ENCODE results near the gene ETV1. TPM values are rescaled to one million over a fixed set of nuclear protein-coding genes. Genes with fewer than 3 reads are reported as not detected.

ETV1 gene
- total and polyA plus RNA-seq, 2 of the 4 experiments (the other 2 are of a cell fraction) = 8.6 to 21.1 TPM

GRCh38 chr7:13841284-13841683, 148.2 kb downstream of the ETV1 start:
- Histone ChIP-seq H2BK15ac (ENCODE audit: low read depth, low read length) (no peak overlapping the region; the same call in 2 of the 3 replicates), H3K18ac (ENCODE audit: low read depth, low read length) (no peak overlapping the region), H3K4me3 (ENCODE audit: insufficient read depth, low read depth, low read length) (no peak overlapping the region), H4K20me1 (ENCODE audit: insufficient read depth, low read length) (no peaks in the 10 kb centered on the region), H2AK9ac (replicated peaks; ENCODE audit: low read depth, low read length, poor library complexity) (no peak overlapping the region), H3K4me2 (ENCODE audit: low read depth, low read length) (no peak overlapping the region), H3K27ac (ENCODE audit: insufficient read depth, low read length) (no peak overlapping the region), H2AFZ (replicated peaks; ENCODE audit: low read length, poor library complexity) (no peak overlapping the region), H3K9me3 (ENCODE audit: control insufficient read depth, insufficient read depth, low read length) (no peaks in the 10 kb centered on the region), H3K23ac (ENCODE audit: low read depth, low read length) (no peak overlapping the region), H3K56ac (ENCODE audit: extremely low read depth, insufficient read depth, low read length) (no peak overlapping the region), H2BK120ac (ENCODE audit: low read depth, low read length) (no peak overlapping the region), H3K27me3 (ENCODE audit: control insufficient read depth, insufficient read depth, low read length) (no peaks in the 10 kb centered on the region), H2BK20ac (ENCODE audit: low read depth, low read length) (no peak overlapping the region), H4K5ac (ENCODE audit: low read depth, low read length) (no peak overlapping the region), H4K8ac (ENCODE audit: low read depth in 2 of 2, low read length in 2 of 2) (no peak overlapping the region), H3K79me1 (ENCODE audit: low read depth in 1 of 2, low read length in 2 of 2) (no peaks in the 10 kb centered on the region), H3K9me1 (ENCODE audit: insufficient read depth, low read length) (no peaks in the 10 kb centered on the region), H3K14ac (replicated peaks; ENCODE audit: low read depth, low read length) (no peak overlapping the region), H2AK5ac (ENCODE audit: low read depth, low read length) (no peak overlapping the region), H3K4ac (ENCODE audit: low read depth, low read length) (no peak overlapping the region), H3K4me1 (ENCODE audit: control insufficient read depth, insufficient read depth, low read length) (no peaks in the 10 kb centered on the region), H3K9ac (ENCODE audit: low read depth, low read length) (no peak overlapping the region), H2BK5ac (ENCODE audit: low read depth, low read length, poor library complexity, severe bottlenecking) (no peak overlapping the region), H3K36me3 (ENCODE audit: control insufficient read depth, insufficient read depth, low read length) (no peaks in the 10 kb centered on the region), H4K91ac (ENCODE audit: insufficient read depth, low read depth, low read length) (no peak overlapping the region)
- BruUV-seq (replicated peaks) = no TSS peak
- TF ChIP-seq MAFK (IDR thresholded peaks at IDR 0.05; ENCODE audit: low read depth, low read length) (no peak), POLR2A (IDR thresholded peaks at IDR 0.05; ENCODE audit: low read depth, low read length) (no peak), MXI1 (IDR thresholded peaks at IDR 0.05; ENCODE audit: borderline replicate concordance, low read depth, low read length) (no peak), CEBPB (IDR thresholded peaks at IDR 0.05; ENCODE audit: low read depth, low read length) (peak; percentile 49)
- DNase-seq (no peak), ATAC-seq (ENCODE audit: low read depth) (no peak)
- CTCF ChIA-PET = no interaction called here
- intact Hi-C loops (cut with micrococcal nuclease) (no loop called here), in situ Hi-C loops (cut with MboI; ENCODE audit: low sequenced_read_pairs) (no loop called here), dilution Hi-C loops (cut with HindIII; ENCODE audit: low sequenced_read_pairs, unreplicated experiment) (no loop called here)
- no CpG with 5 or more reads among the region's 2 CpGs for WGBS, 2 experiments (ENCODE audit: extremely low coverage in 2 of 2, insufficient read length in 1 of 2)
- POLR2A ChIA-PET (ENCODE audit: unreplicated experiment) = no interaction called here

Small RNA genes lying within 50 kb of the gene (microRNA-seq; reads per million reads assigned to microRNA genes)
- gene RF00019 (ENCODE audit: insufficient read depth, insufficient read length) = not detected

Small RNA genes lying within 50 kb of the gene (small RNA-seq; reads per million reads assigned to genes)
- gene RF00019 = 0 reads per million in 5 experiments
